ENCODE measurements around the gene RAP2C.

- TF ChIP-seq CTCF (IDR thresholded peaks at IDR 0.05) = no peak
- TF ChIP-seq POLR2A (IDR thresholded peaks at IDR 0.05; ENCODE audit: low read depth) = no peak
- no peak for TF ChIP-seq POLR2AphosphoS5 (IDR thresholded peaks at IDR 0.05)
- no peak for TF ChIP-seq EP300 (IDR thresholded peaks at IDR 0.05)
These were observed 31.1 kb downstream of the RAP2C start for GRCh38 chrX:132188175-132188574.
